H1 (cell line): ENCODE measurements around the gene KIR2DL3. TPM values are rescaled to one million over a fixed set of nuclear protein-coding genes. Genes with fewer than 3 reads are reported as not detected.
"Not testable (repeated sequence)": the region's sequence is repeated elsewhere in the genome, so short reads cannot be mapped to it uniquely, and the experiment has no call there.

Experiments used
- CTCF ChIA-PET: fragments of 300-600 bp; sonication (Branson Sonifier 250); formaldehyde crosslinking; loops from one replicate; lab custom pipeline; 2021; ENCODE audit not compliant: partially characterized antibody; lab: Charles Lee
- POLR2A ChIA-PET: fragments of 300-600 bp; sonication (Branson Sonifier 250); formaldehyde crosslinking; loops from one replicate; lab custom pipeline; 2021; ENCODE audit warnings: inconsistent platforms; ENCODE audit not compliant: partially characterized antibody; lab: Charles Lee
- DNase-seq, 2 experiments: peaks; one replicate each; pipeline versions ENCODE4 v3.0.0 to v3.0.0-alpha.2; 2010 to 2022; ENCODE audit warnings: low spot score in 2 of 2, low read depth in 1 of 2, mixed read lengths in 1 of 2
- FAIRE-seq: peaks from 2 replicates; lab custom pipeline; 2011; peaks lifted over from hg19 to GRCh38; lab: Jason Lieb, UNC
- H2AFZ ChIP-seq: 2 replicates; pipeline ENCODE4 v1.8.1; 2012; ENCODE audit warnings: low read length, inconsistent platforms
- H2AK5ac ChIP-seq: 2 replicates; pipeline ENCODE4 v1.6.1; 2013; ENCODE audit warnings: low read depth, low read length
- H2BK120ac ChIP-seq: replicated peaks from 2 replicates; pipeline ENCODE3; 2013; ENCODE audit warnings: low read depth, low read length, inconsistent platforms
- H2BK12ac ChIP-seq: 2 replicates; pipeline ENCODE4 v1.6.1; 2013; ENCODE audit warnings: low read depth, low read length
- H2BK15ac ChIP-seq: 2 replicates; pipeline ENCODE4 v1.6.1; 2013; ENCODE audit warnings: low read length
- H2BK20ac ChIP-seq: 2 replicates; pipeline ENCODE4 v1.6.1; 2013; ENCODE audit warnings: low read length
- H2BK5ac ChIP-seq: 2 replicates; pipeline ENCODE4 v1.6.1; 2013; ENCODE audit warnings: low read depth, low read length
- H3K14ac ChIP-seq: 2 replicates; pipeline ENCODE4 v1.6.1; 2013; ENCODE audit warnings: inconsistent platforms; ENCODE audit not compliant: insufficient read length
- H3K18ac ChIP-seq: 2 replicates; pipeline ENCODE4 v1.6.1; 2013; ENCODE audit warnings: low read length; ENCODE audit errors: extremely low read depth
- H3K23ac ChIP-seq: 2 replicates; pipeline ENCODE4 v1.6.1; 2013; ENCODE audit warnings: inconsistent platforms; ENCODE audit not compliant: insufficient read length
- H3K23me2 ChIP-seq: 2 replicates; pipeline ENCODE4 v1.6.1; 2013; ENCODE audit warnings: low read depth, low read length
- H3K27ac ChIP-seq: 2 replicates; pipeline ENCODE4 v1.6.1; 2011; ENCODE audit warnings: low read depth, low read length, inconsistent platforms
- H3K27me3 ChIP-seq, 4 experiments: replicated peaks in 1 of 4; 1 replicate in 1 of 4; 2 replicates in 3 of 4; pipeline versions ENCODE4 v1.6.1 to v1.8.1; 2011 to 2013; ENCODE audit warnings: low read length in 3 of 4, mild to moderate bottlenecking in 3 of 4, inconsistent platforms in 2 of 4, mixed read lengths in 2 of 4, moderate library complexity in 1 of 4; ENCODE audit not compliant: control insufficient read depth in 3 of 4, insufficient read depth in 3 of 4; ENCODE audit errors: extremely low read depth in 1 of 4
- H3K36me3 ChIP-seq, 4 experiments: 2 replicates each; pipeline versions ENCODE4 v1.6.1 to v1.8.1; 2011 to 2013; ENCODE audit warnings: mild to moderate bottlenecking in 4 of 4, low read length in 3 of 4, moderate library complexity in 2 of 4, control low read depth in 1 of 4, inconsistent platforms in 1 of 4; ENCODE audit not compliant: insufficient read depth in 4 of 4, control insufficient read depth in 2 of 4
- H3K4ac ChIP-seq: replicated peaks from 2 replicates; pipeline ENCODE3; 2013; ENCODE audit warnings: low read length, low read depth, mixed read lengths, inconsistent platforms; ENCODE audit not compliant: insufficient read length
- H3K4me1 ChIP-seq, 4 experiments: replicated peaks in 1 of 4; 1 replicate in 1 of 4; 2 replicates in 3 of 4; pipeline versions ENCODE4 v1.6.1 to v1.8.1; 2011 to 2013; ENCODE audit warnings: low read length in 3 of 4, inconsistent platforms in 2 of 4, mixed read lengths in 1 of 4; ENCODE audit not compliant: insufficient read depth in 4 of 4, control insufficient read depth in 3 of 4
- H3K4me2 ChIP-seq, 2 experiments: 2 replicates each; pipeline versions ENCODE4 v1.6.1 to v1.8.1; 2011 to 2013; ENCODE audit warnings: low read depth in 2 of 2, low read length in 2 of 2, control low read depth in 1 of 2, inconsistent platforms in 1 of 2, mild to moderate bottlenecking in 1 of 2; ENCODE audit not compliant: insufficient read depth in 1 of 2
- H3K4me3 ChIP-seq, 4 experiments: fragments of 200-600, 300-600 bp in 1 of 4; sonication (generic), shearing (Covaris generic), sonication (Bioruptor Twin) in 1 of 4; 2 replicates each; pipeline versions ENCODE4 v1.5.1 to v1.8.1; 2011 to 2016; ENCODE audit warnings: low read length in 4 of 4, low read depth in 3 of 4, control low read depth in 2 of 4, inconsistent platforms in 2 of 4, mild to moderate bottlenecking in 2 of 4, mixed read lengths in 1 of 4, moderate library complexity in 1 of 4; ENCODE audit not compliant: insufficient read depth in 2 of 4; ENCODE audit errors: extremely low read depth in 1 of 4
- H3K56ac ChIP-seq: replicated peaks from 2 replicates; pipeline ENCODE3; 2013; ENCODE audit warnings: low read depth, mild to moderate bottlenecking, mixed read lengths, low read length, inconsistent platforms; ENCODE audit not compliant: insufficient read length
- H3K79me1 ChIP-seq: 2 replicates; pipeline ENCODE4 v1.6.1; 2013; ENCODE audit warnings: low read depth, low read length, control low read depth
- H3K79me2 ChIP-seq, 2 experiments: 2 replicates each; pipeline versions ENCODE4 v1.6.1 to v1.8.1; 2012 to 2013; ENCODE audit warnings: low read length in 2 of 2, mild to moderate bottlenecking in 2 of 2, inconsistent platforms in 1 of 2; ENCODE audit not compliant: insufficient read depth in 2 of 2, control insufficient read depth in 1 of 2
- H3K9ac ChIP-seq, 4 experiments: replicated peaks in 1 of 4; 1 replicate in 1 of 4; 2 replicates in 3 of 4; pipeline versions ENCODE4 v1.6.1 to v1.8.1; 2011 to 2013; ENCODE audit warnings: low read depth in 3 of 4, low read length in 3 of 4, control low read depth in 2 of 4, mild to moderate bottlenecking in 2 of 4, moderate library complexity in 2 of 4, inconsistent platforms in 1 of 4; ENCODE audit errors: extremely low read depth in 1 of 4
- H3K9me3 ChIP-seq, 2 experiments: 2 replicates each; pipeline versions ENCODE4 v1.6.1 to v1.8.1; 2012 to 2013; ENCODE audit warnings: mild to moderate bottlenecking in 2 of 2, moderate library complexity in 2 of 2, control low read depth in 1 of 2, inconsistent platforms in 1 of 2, low read depth in 1 of 2, low read length in 1 of 2, mixed read lengths in 1 of 2; ENCODE audit not compliant: insufficient read depth in 2 of 2
- H4K20me1 ChIP-seq, 2 experiments: replicated peaks in 1 of 2; 2 replicates each; pipeline versions ENCODE3 to v1.8.1; 2011 to 2013; ENCODE audit warnings: inconsistent platforms in 2 of 2, low read length in 2 of 2, mild to moderate bottlenecking in 1 of 2; ENCODE audit not compliant: insufficient read depth in 2 of 2, control insufficient read depth in 1 of 2
- H4K5ac ChIP-seq: 2 replicates; pipeline ENCODE4 v1.6.1; 2013; ENCODE audit warnings: low read length, low read depth, mixed read lengths, inconsistent platforms; ENCODE audit not compliant: insufficient read length
- H4K8ac ChIP-seq: 2 replicates; pipeline ENCODE4 v1.8.0; 2013; ENCODE audit warnings: mild to moderate bottlenecking, moderate library complexity, low read length, inconsistent platforms; ENCODE audit not compliant: insufficient read depth; ENCODE audit errors: extremely low read depth
- H4K91ac ChIP-seq: replicated peaks from 2 replicates; pipeline ENCODE3; 2013; ENCODE audit warnings: low read length, mixed read lengths, inconsistent platforms; ENCODE audit not compliant: insufficient read length
- WGBS, 2 experiments: shearing (Covaris generic) in 1 of 2; methylation state at CpG; one replicate each; pipeline versions ENCODE4 v1.1.6 to v1.1.7; 2013 to 2015; ENCODE audit warnings: low lambda C conversion rate in 2 of 2, mixed read lengths in 2 of 2, inconsistent platforms in 1 of 2, low coverage in 1 of 2, missing lambda C conversion rate in 1 of 2; ENCODE audit not compliant: insufficient replicate concordance in 2 of 2, insufficient coverage in 1 of 2, insufficient read length in 1 of 2; ENCODE audit errors: extremely low coverage in 1 of 2, missing lambda C conversion rate in 1 of 2; 5-methylcytosine and 5-hydroxymethylcytosine counted together
- polyA plus RNA-seq, 7 experiments: library from polyadenylated mRNA; depleted of rRNA in 3 of 7; stranded (reverse) in 5 of 7; unstranded in 2 of 7; fragments of >200 nt in 5 of 7; fragments of 200-250 nt in 2 of 7; gene quantifications; 1 replicate in 5 of 7; 2 replicates in 1 of 7; 4 replicates in 1 of 7; pipeline versions ENCODE4 v1.2.1 to v1.2.3, GENCODE V29; 2011 to 2013; ENCODE audit warnings: missing spikeins in 2 of 7, mixed read lengths in 2 of 7
- total RNA-seq: library from RNA; stranded (reverse); fragmentation: NEBNext Ultra II Directional; extraction: Animal tissue kit (Norgen Biotek cat#: 25700); gene quantifications from 2 replicates; pipeline ENCODE4 v1.2.1, GENCODE V29; 2021

The KIR2DL3 gene
- total and polyA plus RNA-seq, 2 of the 8 experiments (the other 6 are each of a cell fraction or from before 2014, with no cell fraction given) = not detected

DNA sequence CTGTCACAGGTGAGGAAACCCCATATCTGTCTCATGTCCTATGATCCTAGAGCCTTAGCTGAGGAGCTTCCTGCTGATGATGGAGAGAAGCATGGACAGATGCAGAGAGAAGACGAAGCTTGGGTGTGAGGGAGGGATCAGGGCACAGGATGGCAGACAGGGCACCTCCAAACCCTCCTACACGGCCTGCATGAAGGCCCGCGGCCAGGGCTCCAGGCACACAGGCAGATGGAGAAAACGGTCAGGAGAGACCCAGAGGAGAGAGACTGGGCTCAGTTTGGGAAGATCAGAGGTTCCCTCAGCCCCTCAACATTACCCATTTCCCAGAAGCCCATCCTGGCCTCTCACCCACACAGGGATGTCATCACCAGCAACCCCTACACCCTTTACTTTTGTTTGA, 5.8 kb downstream of the KIR2DL3 start:
- H3K4me1 ChIP-seq, H3K79me2 ChIP-seq, H2BK15ac ChIP-seq, H3K27ac ChIP-seq, H3K23ac ChIP-seq, H2BK20ac ChIP-seq, H3K14ac ChIP-seq, H4K91ac ChIP-seq, H2AK5ac ChIP-seq, H3K4me3 ChIP-seq, CTCF ChIA-PET, DNase-seq, H4K5ac ChIP-seq, H3K36me3 ChIP-seq, H3K4ac ChIP-seq, H2AFZ ChIP-seq, H4K20me1 ChIP-seq, POLR2A ChIA-PET, H3K23me2 ChIP-seq, H3K4me2 ChIP-seq, H2BK12ac ChIP-seq, H3K18ac ChIP-seq, H3K79me1 ChIP-seq, H4K8ac ChIP-seq, FAIRE-seq, H3K27me3 ChIP-seq, H3K9ac ChIP-seq, H2BK5ac ChIP-seq, H2BK120ac ChIP-seq, H3K56ac ChIP-seq: not testable (repeated sequence)
- 62% methylated on average over 3 of the region's 5 CpGs; no CpG with 5 or more reads in 1 of the 2 experiments for WGBS, 2 experiments
- peaks cover 24 to 57% of the 10 kb centered on the region in 2 experiments; a peak in 3 of 4 replicates for H3K9me3 ChIP-seq

DNA sequence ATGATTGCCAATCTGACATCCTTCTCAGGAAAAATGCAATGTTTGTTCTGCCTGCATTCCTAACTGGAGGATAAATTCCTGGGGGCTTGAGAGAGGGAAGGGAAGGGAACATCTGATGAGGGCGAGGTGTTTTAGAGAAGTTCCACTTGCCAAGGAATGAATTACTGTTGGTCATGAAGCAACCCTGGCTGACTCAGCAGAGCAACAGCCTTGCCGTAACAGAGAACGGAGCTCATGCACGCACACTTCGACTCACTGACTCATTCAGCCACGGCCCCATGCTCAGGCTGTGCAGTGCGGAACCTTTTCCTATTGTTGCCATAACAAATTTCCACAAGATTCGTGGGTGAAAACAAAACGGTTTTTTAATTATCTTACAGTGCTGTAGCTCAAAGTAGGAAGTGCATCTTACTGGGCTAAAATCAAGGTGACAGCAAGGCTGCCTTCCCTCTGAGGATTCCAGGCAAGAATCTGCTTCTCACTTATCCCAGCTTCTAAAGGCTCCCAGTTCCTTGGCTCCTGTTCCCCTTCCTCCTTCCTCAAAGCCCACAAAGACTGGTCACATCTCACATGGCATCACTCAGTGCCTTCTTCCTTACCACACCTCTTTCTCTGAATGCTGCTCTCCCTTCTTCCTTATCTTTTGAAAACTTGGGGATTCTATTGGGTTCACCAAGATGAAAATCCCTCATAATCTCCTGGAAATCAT, 9.5 kb downstream of the KIR2DL3 start:
- WGBS, 2 experiments = 80% methylated on average over 8 of the region's 9 CpGs; no CpG with 5 or more reads in 1 of the 2 experiments
- H3K9ac ChIP-seq, H3K56ac ChIP-seq, H4K20me1 ChIP-seq, H4K91ac ChIP-seq, H3K4me3 ChIP-seq, H2BK15ac ChIP-seq, H2BK5ac ChIP-seq, H3K18ac ChIP-seq, H3K4me1 ChIP-seq, H3K23me2 ChIP-seq, CTCF ChIA-PET, H3K79me2 ChIP-seq, H3K27me3 ChIP-seq, H3K36me3 ChIP-seq, DNase-seq, H3K4me2 ChIP-seq, H2BK12ac ChIP-seq, H2AFZ ChIP-seq, FAIRE-seq, H3K23ac ChIP-seq, H3K4ac ChIP-seq, H4K5ac ChIP-seq, H3K14ac ChIP-seq, H2BK20ac ChIP-seq, H2AK5ac ChIP-seq, H3K79me1 ChIP-seq, H4K8ac ChIP-seq, POLR2A ChIA-PET, H3K27ac ChIP-seq, H2BK120ac ChIP-seq: not testable (repeated sequence)
- peaks cover 10 to 42% of the 10 kb centered on the region in 2 experiments; a peak in 3 of 4 replicates for H3K9me3 ChIP-seq
